Smooth muscle cell (in vitro differentiated cells): Measurements from ENCODE around the gene NYAP2. TPM values are rescaled to one million over a fixed set of nuclear protein-coding genes. Genes with fewer than 3 reads are reported as not detected.

ENCODE experiments used
- DNase-seq: peaks from one replicate; lab custom pipeline; 2025; ENCODE audit not compliant: unreplicated experiment; lab: John Stamatoyannopoulos, UW
- H2AFZ ChIP-seq: fragments of 200-600 bp; sonication (generic); 2 replicates; pipeline ENCODE4 v1.6.0; 2016; ENCODE audit warnings: antibody characterized with exemption, low read depth, mild to moderate bottlenecking
- H3F3A ChIP-seq: fragments of 200-600 bp; sonication (generic); 2 replicates; pipeline ENCODE4 v1.6.0; 2017; ENCODE audit warnings: antibody characterized with exemption, low read depth
- H3K27ac ChIP-seq: fragments of 200-600 bp; sonication (generic); 2 replicates; pipeline ENCODE4 v1.5.1; 2016; ENCODE audit warnings: low read depth, mild to moderate bottlenecking
- H3K27me3 ChIP-seq: fragments of 200-600 bp; sonication (generic); 2 replicates; pipeline ENCODE4 v1.6.1; 2016; ENCODE audit warnings: low read depth, mild to moderate bottlenecking
- H3K36me3 ChIP-seq: fragments of 200-600 bp; sonication (generic); 2 replicates; pipeline ENCODE4 v1.5.1; 2016; ENCODE audit warnings: low read depth
- H3K4me1 ChIP-seq: fragments of 200-600 bp; sonication (generic); 2 replicates; pipeline ENCODE4 v1.5.1; 2016; ENCODE audit warnings: low read depth
- H3K4me2 ChIP-seq: fragments of 200-600 bp; sonication (generic); 2 replicates; pipeline ENCODE4 v1.6.0; 2016; ENCODE audit warnings: mild to moderate bottlenecking
- H3K4me3 ChIP-seq: fragments of 200-600 bp; sonication (generic); 2 replicates; pipeline ENCODE4 v1.5.1; 2016; ENCODE audit warnings: mild to moderate bottlenecking
- H3K79me2 ChIP-seq: fragments of 200-600 bp; sonication (generic); 2 replicates; pipeline ENCODE4 v1.6.0; 2016; ENCODE audit warnings: low read depth, mild to moderate bottlenecking
- H3K9ac ChIP-seq: fragments of 200-600 bp; sonication (generic); 2 replicates; pipeline ENCODE4 v1.6.0; 2016; ENCODE audit warnings: low read depth
- H3K9me3 ChIP-seq: fragments of 200-600 bp; sonication (generic); replicated peaks from 2 replicates; pipeline ENCODE4 v1.5.1; 2016; ENCODE audit warnings: low read depth
- H4K20me1 ChIP-seq: fragments of 200-600 bp; sonication (generic); 2 replicates; pipeline ENCODE4 v1.6.0; 2016; ENCODE audit warnings: low read depth
- WGBS: methylation state at CpG from one replicate; pipeline ENCODE4 v1.1.7; 2016; ENCODE audit warnings: low lambda C conversion rate; 5-methylcytosine and 5-hydroxymethylcytosine counted together
- polyA plus RNA-seq: library from polyadenylated mRNA; unstranded; fragments of >200 nt; fragmentation: Nextera tagmentation; extraction: Ambion mirVana; gene quantifications from 2 replicates; pipeline ENCODE4 v1.2.1, GENCODE V29; 2016
- total RNA-seq: library from RNA; depleted of rRNA; stranded (reverse); fragments of >200 nt; gene quantifications from 2 replicates; pipeline ENCODE4 v1.2.3, GENCODE V29; 2014
- TF ChIP-seq, protein P1 (sequence below): fragments of 200-600 bp; sonication (generic); IDR thresholded peaks from 2 replicates; pipeline ENCODE4 v1.5.1; 2017; ENCODE audit warnings: borderline replicate concordance, mild to moderate bottlenecking, antibody characterized with exemption; ENCODE audit not compliant: insufficient read depth, poor library complexity, severe bottlenecking

Gene NYAP2
- total and polyA plus RNA-seq, 2 experiments from 2014 or later, result not detected

DNA sequence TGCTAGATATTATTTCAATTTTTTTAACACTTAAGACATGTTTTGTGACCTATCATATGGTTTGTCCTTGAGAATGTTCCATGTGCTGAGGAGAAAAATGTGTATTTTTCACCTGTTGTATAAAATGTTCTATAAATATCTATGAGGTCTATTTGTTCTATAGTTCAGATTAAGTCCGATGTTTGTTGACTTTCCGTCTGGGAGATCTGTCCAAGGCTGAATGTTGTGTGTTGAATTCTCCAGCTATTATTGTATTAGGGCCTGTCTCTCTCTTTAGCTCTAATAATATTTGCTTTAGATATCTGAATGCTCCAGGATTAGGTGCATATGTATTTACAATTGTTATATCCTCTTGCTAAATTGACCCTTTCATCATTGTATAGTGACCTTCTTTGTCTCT is 144.1 kb downstream of the NYAP2 start:
- no peaks in the 10 kb centered on the region for H3K79me2 ChIP-seq
- 89% methylated on average over 2 of the region's 2 CpGs for WGBS

DNA sequence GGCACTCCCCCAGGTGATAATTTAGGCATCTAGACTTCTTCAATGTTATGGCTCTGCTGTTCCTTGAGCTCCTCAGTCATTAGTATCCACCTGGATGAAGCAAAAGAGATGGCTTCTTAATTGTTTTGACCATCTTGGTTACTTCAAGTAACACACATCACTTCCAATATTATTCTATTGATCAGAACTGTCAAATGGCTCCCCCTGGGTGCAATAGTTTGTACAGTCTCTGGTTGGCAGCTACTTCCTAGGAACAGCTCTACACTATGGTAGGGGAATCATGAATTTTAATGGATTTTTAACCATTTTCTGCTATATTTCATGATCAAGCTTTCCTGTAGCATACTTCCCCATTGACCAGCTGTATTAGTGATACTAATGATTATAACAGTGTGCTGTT is 157.0 kb downstream of the NYAP2 start:
- Histone ChIP-seq H3K9ac (no peak overlapping the region), H3F3A (no peaks in the 10 kb centered on the region), H3K4me3 (no peak overlapping the region), H3K27ac (no peak overlapping the region), H3K9me3 (no peaks in the 10 kb centered on the region), H3K27me3 (no peaks in the 10 kb centered on the region), H3K36me3 (no peaks in the 10 kb centered on the region), H4K20me1 (no peaks in the 10 kb centered on the region), H3K79me2 (no peaks in the 10 kb centered on the region), H2AFZ (no peak overlapping the region), H3K4me1 (no peaks in the 10 kb centered on the region), H3K4me2 (no peak overlapping the region)
- TF ChIP-seq, protein P1, sequence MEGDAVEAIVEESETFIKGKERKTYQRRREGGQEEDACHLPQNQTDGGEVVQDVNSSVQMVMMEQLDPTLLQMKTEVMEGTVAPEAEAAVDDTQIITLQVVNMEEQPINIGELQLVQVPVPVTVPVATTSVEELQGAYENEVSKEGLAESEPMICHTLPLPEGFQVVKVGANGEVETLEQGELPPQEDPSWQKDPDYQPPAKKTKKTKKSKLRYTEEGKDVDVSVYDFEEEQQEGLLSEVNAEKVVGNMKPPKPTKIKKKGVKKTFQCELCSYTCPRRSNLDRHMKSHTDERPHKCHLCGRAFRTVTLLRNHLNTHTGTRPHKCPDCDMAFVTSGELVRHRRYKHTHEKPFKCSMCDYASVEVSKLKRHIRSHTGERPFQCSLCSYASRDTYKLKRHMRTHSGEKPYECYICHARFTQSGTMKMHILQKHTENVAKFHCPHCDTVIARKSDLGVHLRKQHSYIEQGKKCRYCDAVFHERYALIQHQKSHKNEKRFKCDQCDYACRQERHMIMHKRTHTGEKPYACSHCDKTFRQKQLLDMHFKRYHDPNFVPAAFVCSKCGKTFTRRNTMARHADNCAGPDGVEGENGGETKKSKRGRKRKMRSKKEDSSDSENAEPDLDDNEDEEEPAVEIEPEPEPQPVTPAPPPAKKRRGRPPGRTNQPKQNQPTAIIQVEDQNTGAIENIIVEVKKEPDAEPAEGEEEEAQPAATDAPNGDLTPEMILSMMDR, result no peak
- DNase-seq, result no peak

More for the DNA sequence above, 144.1 kb downstream of the NYAP2 start:
- H3K27me3 ChIP-seq, result no peaks in the 10 kb centered on the region
- H2AFZ ChIP-seq, result no peak overlapping the region
- DNase-seq, result no peak
- H3K4me2 ChIP-seq, result no peak overlapping the region
- H3F3A ChIP-seq, result no peaks in the 10 kb centered on the region
- H3K27ac ChIP-seq, result no peak overlapping the region
- H4K20me1 ChIP-seq, result no peaks in the 10 kb centered on the region
- no peak overlapping the region for H3K9ac ChIP-seq
- no peak overlapping the region for H3K4me3 ChIP-seq
- TF ChIP-seq, protein P1, result no peak
- no peaks in the 10 kb centered on the region for H3K4me1 ChIP-seq
- H3K9me3 ChIP-seq, result no peaks in the 10 kb centered on the region
- no peaks in the 10 kb centered on the region for H3K36me3 ChIP-seq

DNA sequence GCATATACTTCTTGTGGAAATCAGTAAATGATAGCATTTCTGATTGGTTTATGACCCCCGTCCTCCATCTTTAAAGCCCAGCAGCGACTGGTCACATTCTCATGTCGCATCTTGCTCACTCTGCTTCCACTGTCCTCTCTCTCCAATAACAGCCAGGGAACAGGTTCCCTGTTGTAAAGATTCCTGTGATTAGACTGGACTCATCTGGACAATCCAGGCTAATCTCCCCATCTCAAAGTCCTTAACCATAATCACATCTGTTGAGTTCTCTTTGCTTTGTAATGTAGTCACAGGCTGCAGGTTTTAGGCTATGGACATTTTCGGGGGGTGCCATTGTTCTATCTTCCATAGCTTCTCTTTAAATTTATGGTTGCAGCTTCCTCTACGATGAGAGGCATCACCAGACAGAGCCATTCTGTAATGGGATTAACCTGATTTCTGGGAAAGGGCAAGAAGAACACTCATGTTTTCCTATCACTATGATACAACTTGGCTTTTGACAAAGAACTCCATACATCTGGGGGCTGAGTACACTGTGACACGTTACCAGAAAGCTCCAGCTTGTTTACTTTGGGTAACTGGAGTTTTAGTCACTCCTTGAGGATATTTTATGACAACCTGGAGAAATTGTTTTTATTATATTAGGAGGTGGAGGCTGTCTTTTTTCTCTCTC is 159.0 kb downstream of the NYAP2 start:
- Histone ChIP-seq H3K4me2 (no peak overlapping the region), H4K20me1 (no peaks in the 10 kb centered on the region), H3K9ac (no peak overlapping the region), H2AFZ (no peak overlapping the region), H3K27ac (no peak overlapping the region), H3K36me3 (no peaks in the 10 kb centered on the region), H3F3A (no peaks in the 10 kb centered on the region), H3K4me3 (no peak overlapping the region), H3K79me2 (no peaks in the 10 kb centered on the region), H3K4me1 (no peaks in the 10 kb centered on the region), H3K27me3 (no peaks in the 10 kb centered on the region), H3K9me3 (no peaks in the 10 kb centered on the region)
- 78% methylated on average over 6 of the region's 6 CpGs for WGBS
- no peak for DNase-seq
- TF ChIP-seq, protein P1, result no peak

DNA sequence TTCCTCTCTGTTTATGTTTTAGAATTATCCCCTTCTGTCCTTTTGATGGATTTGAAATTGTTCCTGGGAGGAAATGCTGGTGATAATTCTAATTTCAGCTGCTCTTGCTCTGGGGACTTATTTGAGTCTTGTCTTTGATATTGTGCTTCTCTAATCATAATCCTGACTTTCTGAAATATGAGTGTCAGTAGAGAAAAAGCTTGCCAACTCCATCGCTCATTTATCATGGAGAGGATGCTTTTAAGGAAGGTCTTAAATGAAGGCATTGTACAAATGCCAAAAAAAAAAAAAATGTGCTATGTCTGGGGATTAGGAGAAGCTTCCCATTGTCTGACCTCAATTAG is 159.5 kb downstream of the NYAP2 start:
- no peaks in the 10 kb centered on the region for H3K36me3 ChIP-seq
- WGBS, result 80% methylated on average over 1 of the region's 1 CpG
- TF ChIP-seq, protein P1, result no peak

More for the DNA sequence above, 159.5 kb downstream of the NYAP2 start:
- H3K4me2 ChIP-seq, result no peak overlapping the region
- no peaks in the 10 kb centered on the region for H4K20me1 ChIP-seq
- H3F3A ChIP-seq, result no peaks in the 10 kb centered on the region
- no peaks in the 10 kb centered on the region for H3K27me3 ChIP-seq
- no peak overlapping the region for H3K27ac ChIP-seq
- DNase-seq, result no peak
- no peaks in the 10 kb centered on the region for H3K79me2 ChIP-seq
- no peak overlapping the region for H3K4me3 ChIP-seq
- no peaks in the 10 kb centered on the region for H3K9me3 ChIP-seq
- H2AFZ ChIP-seq, result no peak overlapping the region
- no peak overlapping the region for H3K9ac ChIP-seq
- no peaks in the 10 kb centered on the region for H3K4me1 ChIP-seq
